ENCODE measurements around the gene SMIM45.

SMIM45 gene

GRCh38 chr22:41940832-41941765 is 10.9 kb upstream of the SMIM45 start:
- Histone ChIP-seq H3K4ac (ENCODE audit: low read depth, low read length) (no peak overlapping the region), H3K9me1 (ENCODE audit: insufficient read depth, low read length) (no peaks in the 10 kb centered on the region), H2AK9ac (replicated peaks; ENCODE audit: low read depth, low read length, poor library complexity) (peak overlapping the region; percentile 48), H3K18ac (ENCODE audit: low read depth, low read length) (no peak overlapping the region), H3K9me3 (ENCODE audit: control insufficient read depth, insufficient read depth, low read length) (no peaks in the 10 kb centered on the region), H2BK15ac (ENCODE audit: low read depth, low read length) (no peak overlapping the region), H4K5ac (ENCODE audit: low read depth, low read length) (no peak overlapping the region), H4K20me1 (ENCODE audit: insufficient read depth, low read length) (peaks cover 6% of the 10 kb centered on the region; the same call in 1 of the 2 replicates), H3K36me3 (ENCODE audit: control insufficient read depth, insufficient read depth, low read length) (no peaks in the 10 kb centered on the region), H3K14ac (replicated peaks; ENCODE audit: low read depth, low read length) (no peak overlapping the region), H3K27me3 (ENCODE audit: control insufficient read depth, insufficient read depth, low read length) (no peaks in the 10 kb centered on the region), H3K4me1 (ENCODE audit: control insufficient read depth, insufficient read depth, low read length) (peaks cover 14% of the 10 kb centered on the region), H3K27ac (ENCODE audit: insufficient read depth, low read length) (no peak overlapping the region), H4K91ac (ENCODE audit: insufficient read depth, low read depth, low read length) (no peak overlapping the region), H3K79me1 (ENCODE audit: low read depth in 1 of 2, low read length in 2 of 2) (peaks cover 5 to 24% of the 10 kb centered on the region in 2 experiments), H3K9ac (ENCODE audit: low read depth, low read length) (no peak overlapping the region), H3K56ac (ENCODE audit: extremely low read depth, insufficient read depth, low read length) (no peak overlapping the region), H2BK120ac (ENCODE audit: low read depth, low read length) (no peak overlapping the region), H2AK5ac (ENCODE audit: low read depth, low read length) (peak overlapping the region; percentile 68; the same call in 1 of the 2 replicates), H3K4me3 (ENCODE audit: insufficient read depth, low read depth, low read length) (no peak overlapping the region), H4K8ac (ENCODE audit: low read depth in 2 of 2, low read length in 2 of 2) (peak overlapping the region in 1 of 2 experiments; percentile 16; a peak in 1 of 4 replicates), H2AFZ (replicated peaks; ENCODE audit: low read length, poor library complexity) (peak overlapping the region; percentile 71), H2BK5ac (ENCODE audit: low read depth, low read length, poor library complexity, severe bottlenecking) (peak overlapping the region; percentile 5), H3K23ac (ENCODE audit: low read depth, low read length) (no peak overlapping the region), H2BK20ac (ENCODE audit: low read depth, low read length) (no peak overlapping the region), H3K4me2 (ENCODE audit: low read depth, low read length) (0 out of 2 replicates have a peak overlapping the region, but pooled peaks have one; percentile 35)
- ChIA-PET POLR2A (ENCODE audit: unreplicated experiment) (interaction anchor here (0.5 kb wide), 1 partner anchor 226 kb away, joined by 3 read pairs; no protein-coding TSS in a partner anchor), CTCF (interaction anchor here (0.5 to 2.0 kb wide), 16 partner anchors 13 to 504 kb away, joined by 3 to 26 read pairs (median 4); partner anchors contain the start of gene TNFRSF13C)
- BruUV-seq (replicated peaks): no TSS peak
- peak; percentile 95 for ATAC-seq (ENCODE audit: low read depth)
- dilution Hi-C loops (cut with HindIII; ENCODE audit: low sequenced_read_pairs, unreplicated experiment) (no loop called here), intact Hi-C loops (cut with micrococcal nuclease) (loop anchor here (1.0 kb wide), 4 partner anchors 118 to 275 kb away; no protein-coding TSS in a partner anchor), in situ Hi-C loops (cut with MboI; ENCODE audit: low sequenced_read_pairs) (loop anchor here (5.0 kb wide), 1 partner anchor 244 kb away; the partner anchor contains the start of gene MEI1)
- 100% methylated on average over 1 of the region's 13 CpGs; no CpG with 5 or more reads in 1 of the 2 experiments for WGBS, 2 experiments (ENCODE audit: extremely low coverage in 2 of 2, insufficient read length in 1 of 2)
- peak; percentile 91 for DNase-seq
- TF ChIP-seq POLR2A (IDR thresholded peaks at IDR 0.05; ENCODE audit: low read depth, low read length): peak; percentile 65; the same call in 1 of the 2 replicates
- no peak for TF ChIP-seq USF2 (IDR thresholded peaks at IDR 0.05; ENCODE audit: low read depth, low read length)
- peak; percentile 41 for TF ChIP-seq BHLHE40 (IDR thresholded peaks at IDR 0.05; ENCODE audit: low read depth, low read length)
- TF ChIP-seq CHD1 (IDR thresholded peaks at IDR 0.05; ENCODE audit: low read depth, low read length): no peak
- TF ChIP-seq RAD21 (IDR thresholded peaks at IDR 0.05; ENCODE audit: low read length): peak; percentile 98
- TF ChIP-seq MAFK (IDR thresholded peaks at IDR 0.05; ENCODE audit: low read depth, low read length): peak; percentile 58
- peak; percentile 96 for TF ChIP-seq CTCF (conservative IDR thresholded peaks at IDR 0.05; ENCODE audit: low read depth, low read length)
- TF ChIP-seq CEBPB (IDR thresholded peaks at IDR 0.05; ENCODE audit: low read depth, low read length): peak; percentile 42
- no peak for TF ChIP-seq RCOR1 (IDR thresholded peaks at IDR 0.05; ENCODE audit: insufficient replicate concordance, low read length)
- TF ChIP-seq NFE2L2 (IDR thresholded peaks at IDR 0.05; ENCODE audit: low read depth, low read length): peak; percentile 34; the same call in 1 of the 2 replicates
- TF ChIP-seq MXI1 (IDR thresholded peaks at IDR 0.05; ENCODE audit: borderline replicate concordance, low read depth, low read length): 0 out of 2 replicates have a peak, but pooled peaks have one; percentile 24
- no peak; the same call in none of the 2 replicates for TF ChIP-seq FOS (IDR thresholded peaks at IDR 0.05; ENCODE audit: low read depth, low read length)
- no peak for TF ChIP-seq RFX5 (IDR thresholded peaks at IDR 0.05; ENCODE audit: low read depth, low read length)
- TF ChIP-seq SMC3 (IDR thresholded peaks at IDR 0.05; ENCODE audit: low read depth, low read length): peak; percentile 84

Measured in IMR-90 (cell line).